HepG2 (cell line): ENCODE measurements around the gene CCDC80. TPM values are rescaled to one million over a fixed set of nuclear protein-coding genes. Genes with fewer than 3 reads are reported as not detected.

Source experiments
- CEBPZ ChIP-seq: IDR thresholded peaks from 2 replicates; pipeline ENCODE4 v1.6.1; 2012; ENCODE audit warnings: low read length, improper control_type of control experiment
- HNF4G ChIP-seq, 2 experiments: sonication (generic) in 1 of 2; formaldehyde crosslinking in 1 of 2; IDR thresholded peaks; 2 replicates each; pipeline versions ENCODE4 v1.4.0 to v1.6.1; 2011 to 2020; ENCODE audit warnings: borderline replicate concordance in 2 of 2, low read depth in 2 of 2, mild to moderate bottlenecking in 2 of 2, low read length in 1 of 2, missing genetic modification reagents in 1 of 2, moderate library complexity in 1 of 2
- MIER2 ChIP-seq: IDR thresholded peaks from 2 replicates; pipeline ENCODE4 v1.6.1; 2016; ENCODE audit warnings: missing biosample characterization, missing genetic modification reagents
- NFAT5 ChIP-seq: sonication (generic); formaldehyde crosslinking; IDR thresholded peaks from 2 replicates; pipeline ENCODE4 v1.4.0; 2020; ENCODE audit warnings: missing genetic modification reagents
- NFIC ChIP-seq: IDR thresholded peaks from 2 replicates; pipeline ENCODE4 v1.6.1; 2012; ENCODE audit warnings: mild to moderate bottlenecking, low read length, inconsistent platforms
- NFYC ChIP-seq: IDR thresholded peaks from 2 replicates; pipeline ENCODE4 v1.6.1; 2016; ENCODE audit warnings: missing genetic modification reagents, missing compliant biosample characterization
- ZFAT ChIP-seq: sonication (generic); formaldehyde crosslinking; conservative IDR thresholded peaks from 2 replicates; pipeline ENCODE4 v1.8.1; 2023; ENCODE audit warnings: missing genetic modification reagents, inconsistent platforms
- ZNF205 ChIP-seq: IDR thresholded peaks from 2 replicates; pipeline ENCODE4 v1.6.1; 2018; ENCODE audit warnings: missing biosample characterization, missing genetic modification reagents
- ZNF235 ChIP-seq: sonication (generic); formaldehyde crosslinking; IDR thresholded peaks from 2 replicates; pipeline ENCODE4 v1.8.1; 2023; ENCODE audit warnings: mild to moderate bottlenecking, missing genetic modification reagents, borderline replicate concordance
- ZNF558 ChIP-seq: sonication (generic); formaldehyde crosslinking; IDR thresholded peaks from 2 replicates; pipeline ENCODE4 v1.9.0; 2022; ENCODE audit warnings: mild to moderate bottlenecking, missing genetic modification reagents, borderline replicate concordance
- polyA plus RNA-seq, 8 experiments: library from polyadenylated mRNA; depleted of rRNA in 3 of 8; stranded (reverse) in 7 of 8; unstranded in 1 of 8; fragments of >200 nt; fragmentation: Illumina TruSeq in 4 of 8; extraction: Trizol in 4 of 8; gene quantifications; 2 replicates each; pipeline versions ENCODE4 v1.2.1 to v1.2.3, GENCODE V29; 2011 to 2016; ENCODE audit warnings: low read depth in 4 of 8, missing spikeins in 1 of 8, mixed read lengths in 1 of 8; ENCODE audit not compliant: insufficient read depth in 1 of 8
- total RNA-seq, 5 experiments: library from RNA; depleted of rRNA; stranded (reverse); fragments of >200 nt; fragmentation: Illumina TruSeq; extraction: Trizol; gene quantifications; 2 replicates each; pipeline ENCODE4 v1.2.3, GENCODE V29; 2016; ENCODE audit warnings: low read depth in 1 of 5

CCDC80 gene
- total and polyA plus RNA-seq, 2 of the 13 experiments (the other 11 are each of a cell fraction or from before 2014, with no cell fraction given) = not detected

- TF ChIP-seq ZNF558 (CRISPR knock-in tag) (no peak), ZFAT (no peak), NFAT5 (no peak), MIER2 (no peak), CEBPZ (no peak), NFYC (CRISPR knock-in tag) (no peak), ZNF235 (CRISPR knock-in tag) (no peak), NFIC (no peak), ZNF205 (CRISPR knock-in tag) (no peak), HNF4G (IDR thresholded peaks at IDR 0.05; ENCODE audit: borderline replicate concordance, low read depth, low read length) (no peak), HNF4G (CRISPR knock-in tag; IDR thresholded peaks at IDR 0.05; ENCODE audit: borderline replicate concordance, low read depth) (no peak)
Measured at GRCh38 chr3:112627419-112627818, 13.5 kb downstream of the CCDC80 start (continued).
